Thyroid gland (tissue), 4 donors: ENCODE data around the gene TEK. TPM values are rescaled to one million over a fixed set of nuclear protein-coding genes. Genes with fewer than 3 reads are reported as not detected.

Source experiments
- DNase-seq, 2 donors: peaks; one replicate each; pipeline ENCODE4 v3.0.0-alpha.2; 2019
- H3K27ac ChIP-seq, 3 donors: fragments of 200-600 bp; sonication (generic); 1 replicate in 2 of 3; 2 replicates in 1 of 3; pipeline ENCODE4 v1.5.1; 2016 to 2019; ENCODE audit warnings: mild to moderate bottlenecking in 1 of 3, moderate library complexity in 1 of 3
- H3K27me3 ChIP-seq: fragments of 200-600 bp; sonication (generic); one replicate; pipeline ENCODE4 v1.5.1; 2019
- H3K36me3 ChIP-seq, 2 donors: fragments of 200-600 bp; sonication (generic); one replicate each; pipeline ENCODE4 v1.5.1; 2016 to 2019
- H3K4me1 ChIP-seq, 2 donors: fragments of 200-600 bp; sonication (generic); one replicate each; pipeline ENCODE4 v1.5.1; 2017 to 2019
- H3K4me3 ChIP-seq, 3 donors: fragments of 200-600 bp; sonication (generic); replicated peaks in 1 of 3; 1 replicate in 2 of 3; 2 replicates in 1 of 3; pipeline ENCODE4 v1.5.1; 2016; ENCODE audit warnings: mild to moderate bottlenecking in 1 of 3
- H3K9me3 ChIP-seq: fragments of 200-600 bp; sonication (generic); one replicate; pipeline ENCODE4 v1.5.1; 2017
- CTCF ChIP-seq, 6 experiments: fragments of 200-600 bp in 3 of 6; fragments of 450-650 bp in 3 of 6; sonication (generic) in 3 of 6; IDR thresholded peaks; one replicate each; pipeline ENCODE4 v1.5.1; 2016 to 2019; ENCODE audit warnings: antibody characterized with exemption in 6 of 6, mild to moderate bottlenecking in 2 of 6, inconsistent platforms in 1 of 6, moderate library complexity in 1 of 6
- POLR2A ChIP-seq, 2 donors: fragments of 450-650 bp; IDR thresholded peaks; one replicate each; pipeline ENCODE4 v1.6.1; 2017; ENCODE audit warnings: antibody characterized with exemption in 2 of 2, mild to moderate bottlenecking in 2 of 2, moderate library complexity in 1 of 2
- WGBS, 2 donors: methylation state at CpG; one replicate each; pipeline ENCODE4 v1.1.5; 2017; 5-methylcytosine and 5-hydroxymethylcytosine counted together
- intact Hi-C: fragments of 100-400 bp; cut with DNase I; formaldehyde crosslinking; loops from one replicate; pipeline ENCODE4 v1.15.1; 2023
- total RNA-seq, 4 donors: library from RNA; depleted of rRNA; stranded (reverse); fragments of >200 nt; gene quantifications; one replicate each; pipeline ENCODE4 v1.2.3, GENCODE V29; 2016

The TEK gene
- total RNA-seq, 4 donors from 2014 or later = 11.9 to 32.6 (median 15.9) TPM

- H3K9me3 ChIP-seq = no peaks in the 10 kb centered on the region
- H3K4me1 ChIP-seq = no peaks in the 10 kb centered on the region
- H3K27me3 ChIP-seq = no peaks in the 10 kb centered on the region
- intact Hi-C loops = no loop called here
- H3K36me3 ChIP-seq = no peaks in the 10 kb centered on the region
- TF ChIP-seq CTCF (IDR thresholded peaks at IDR 0.05) (no peak), POLR2A (IDR thresholded peaks at IDR 0.05) (no peak)
- WGBS, 2 donors = 89 to 94% methylated on average over 3 of the region's 3 CpGs
- DNase-seq = no peak
- no peak overlapping the region for H3K4me3 ChIP-seq
- H3K27ac ChIP-seq = no peak overlapping the region
These were observed 15.1 kb downstream of the TEK start for GRCh38 chr9:27124151-27124550.

GRCh38 chr9:27125030-27125429 is 16.0 kb downstream of the TEK start:
- no peak overlapping the region for H3K27ac ChIP-seq
- H3K4me3 ChIP-seq = no peak overlapping the region
- H3K27me3 ChIP-seq = no peaks in the 10 kb centered on the region
- H3K9me3 ChIP-seq = no peaks in the 10 kb centered on the region
- TF ChIP-seq CTCF (IDR thresholded peaks at IDR 0.05) = no peak
- TF ChIP-seq POLR2A (IDR thresholded peaks at IDR 0.05) = no peak
- no peaks in the 10 kb centered on the region for H3K36me3 ChIP-seq
- no peaks in the 10 kb centered on the region for H3K4me1 ChIP-seq
- DNase-seq = no peak
- intact Hi-C loops = no loop called here
- WGBS, 2 donors = 51 to 69% methylated on average over 4 of the region's 4 CpGs

- 78 to 82% methylated on average over 5 of the region's 5 CpGs for WGBS, 2 donors
- intact Hi-C loops = no loop called here
These were observed 16.9 kb downstream of the TEK start for GRCh38 chr9:27125936-27126335.

GRCh38 chr9:27126670-27127069 is 17.6 kb downstream of the TEK start:
- Histone ChIP-seq H3K27ac (no peak overlapping the region), H3K36me3 (no peaks in the 10 kb centered on the region), H3K4me3 (no peak overlapping the region), H3K4me1 (no peaks in the 10 kb centered on the region), H3K27me3 (no peaks in the 10 kb centered on the region), H3K9me3 (no peaks in the 10 kb centered on the region)
- intact Hi-C loops = no loop called here
- 63 to 64% methylated on average over 2 of the region's 2 CpGs for WGBS, 2 donors
- TF ChIP-seq POLR2A (IDR thresholded peaks at IDR 0.05) = no peak
- TF ChIP-seq CTCF (IDR thresholded peaks at IDR 0.05) = no peak
- no peak for DNase-seq

More at GRCh38 chr9:27125936-27126335, 16.9 kb downstream of the TEK start:
- H3K4me1 ChIP-seq = no peaks in the 10 kb centered on the region
- no peaks in the 10 kb centered on the region for H3K27me3 ChIP-seq
- H3K9me3 ChIP-seq = no peaks in the 10 kb centered on the region
- TF ChIP-seq POLR2A (IDR thresholded peaks at IDR 0.05) (no peak), CTCF (IDR thresholded peaks at IDR 0.05) (no peak)
- no peak overlapping the region for H3K4me3 ChIP-seq
- no peak for DNase-seq
- H3K36me3 ChIP-seq = no peaks in the 10 kb centered on the region
- no peak overlapping the region for H3K27ac ChIP-seq

- no peak overlapping the region for H3K4me3 ChIP-seq
- no peaks in the 10 kb centered on the region for H3K4me1 ChIP-seq
- no peak overlapping the region for H3K27ac ChIP-seq
- no peak for DNase-seq
- TF ChIP-seq POLR2A (IDR thresholded peaks at IDR 0.05) (no peak), CTCF (IDR thresholded peaks at IDR 0.05) (no peak)
- WGBS, 2 donors = 82% methylated on average over 1 of the region's 1 CpG
- H3K36me3 ChIP-seq = no peaks in the 10 kb centered on the region
- intact Hi-C loops = no loop called here
- no peaks in the 10 kb centered on the region for H3K27me3 ChIP-seq
- no peaks in the 10 kb centered on the region for H3K9me3 ChIP-seq
These were observed 20.2 kb downstream of the TEK start for GRCh38 chr9:27129221-27129620.
